ENCODE results near the gene SYNE3. TPM values are rescaled to one million over a fixed set of nuclear protein-coding genes. Genes with fewer than 3 reads are reported as not detected.

Gene SYNE3
- total RNA-seq, 1 experiment from 2014 or later, result 1.2 TPM

DNA sequence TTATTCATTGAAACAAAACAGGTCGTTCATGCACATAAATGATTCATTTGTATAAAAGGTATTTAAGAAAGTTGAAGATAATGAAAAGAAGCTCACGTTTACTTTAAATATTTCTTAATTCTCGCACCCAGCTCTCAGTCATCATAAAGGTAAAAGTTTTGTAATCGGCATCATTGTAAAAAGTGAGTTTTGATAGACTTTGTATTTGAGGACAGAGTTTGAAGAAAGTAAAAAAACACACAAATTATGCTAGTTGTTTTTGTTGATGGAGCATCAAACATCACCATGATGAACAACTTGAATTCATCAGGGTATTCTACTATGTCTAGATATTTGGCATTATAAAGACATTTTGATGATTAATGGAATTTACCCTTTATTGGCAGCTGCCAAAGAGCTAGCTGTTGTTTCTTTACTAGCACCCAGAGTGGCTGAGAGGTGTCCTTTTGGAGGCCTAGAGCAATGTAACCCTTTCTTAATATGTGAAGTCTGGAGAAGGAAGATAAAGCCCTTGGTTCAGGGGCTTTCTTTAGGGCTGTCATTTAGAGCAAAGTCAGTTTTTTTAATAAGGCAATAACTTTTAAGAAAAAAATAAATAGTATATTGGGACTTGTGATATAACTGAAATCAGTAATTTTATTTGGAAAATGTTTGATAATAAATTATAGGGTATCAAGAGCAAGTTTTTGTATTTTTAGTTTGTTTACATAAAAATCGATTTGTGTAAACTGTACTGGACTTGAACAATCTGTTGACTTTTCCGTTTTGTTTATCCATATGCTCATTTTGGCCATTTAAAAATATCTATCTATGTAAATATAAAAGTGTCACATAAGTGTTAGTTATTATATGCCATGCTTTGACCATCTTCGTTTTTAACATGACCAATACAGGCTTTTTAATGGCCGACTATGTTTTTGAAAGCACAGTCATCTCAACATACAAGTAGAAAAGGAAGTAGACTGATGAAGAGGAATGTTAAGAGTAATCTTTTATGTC lies 25.8 kb upstream of the SYNE3 start:
- ATAC-seq (no peak), DNase-seq (no peak)
- H3K36me3 ChIP-seq (ENCODE audit: low read depth, low read length), result peaks cover 15% of the 10 kb centered on the region
- peaks cover 79% of the 10 kb centered on the region for H3K79me2 ChIP-seq (ENCODE audit: low read length)
- H3K27ac ChIP-seq (ENCODE audit: low read length), result no peak overlapping the region
- peaks cover 9% of the 10 kb centered on the region for H3K4me1 ChIP-seq (ENCODE audit: insufficient read depth, low read length)
- peaks cover 34% of the 10 kb centered on the region; the same call in 1 of the 2 replicates for H4K20me1 ChIP-seq (ENCODE audit: low read length)
- no peaks in the 10 kb centered on the region for H3K9me3 ChIP-seq (ENCODE audit: low read length)
- intact Hi-C loops (cut with micrococcal nuclease), result no loop called here
- no peaks in the 10 kb centered on the region for H3K27me3 ChIP-seq (ENCODE audit: low read length)
- POLR2A ChIA-PET (ENCODE audit: unreplicated experiment), result no interaction called here
- TF ChIP-seq EZH2 (IDR thresholded peaks at IDR 0.05; ENCODE audit: low read length, unreplicated experiment), result no peak
- TF ChIP-seq CTCF (conservative IDR thresholded peaks at IDR 0.05; ENCODE audit: low read depth, low read length), result no peak
- TF ChIP-seq EZH2phosphoT487 (IDR thresholded peaks at IDR 0.05; ENCODE audit: borderline replicate concordance, low read length), result no peak
- no peak overlapping the region for H3K4me2 ChIP-seq (ENCODE audit: low read length)
- BruUV-seq (replicated peaks), result no TSS peak
- H3K4me3 ChIP-seq (ENCODE audit: low read length), result no peak overlapping the region
- H3K9ac ChIP-seq (ENCODE audit: low read length), result no peak overlapping the region
- peaks cover 9% of the 10 kb centered on the region for H3F3A ChIP-seq (ENCODE audit: low read length, unreplicated experiment)
- no peaks in the 10 kb centered on the region for H3K9me2 ChIP-seq (replicated peaks; ENCODE audit: low read length)
- CTCF ChIA-PET, result no interaction called here
- H2AFZ ChIP-seq (ENCODE audit: low read length), result no peak overlapping the region

DNA sequence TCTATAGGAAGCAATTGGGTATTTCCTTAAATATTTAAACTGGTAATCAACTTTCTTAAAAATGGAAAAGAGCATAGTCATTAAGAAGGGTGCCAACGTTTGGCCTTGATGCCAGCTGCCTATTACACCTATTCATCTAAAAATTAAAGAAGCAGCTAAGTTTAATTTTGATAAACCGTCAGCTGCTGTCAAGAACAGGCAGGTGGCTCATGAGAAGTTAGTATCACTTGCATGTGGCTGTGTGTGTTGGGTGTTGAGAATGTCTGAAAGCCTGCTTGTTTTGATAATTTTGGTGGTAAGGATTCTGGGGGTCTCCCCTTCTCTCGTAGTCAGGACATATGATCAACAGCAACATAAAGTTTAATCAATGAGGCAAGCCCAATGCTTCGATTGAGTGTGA lies 24.9 kb upstream of the SYNE3 start:
- Histone ChIP-seq H3K9me2 (replicated peaks; ENCODE audit: low read length) (no peaks in the 10 kb centered on the region), H2AFZ (ENCODE audit: low read length) (no peak overlapping the region), H3K79me2 (ENCODE audit: low read length) (peaks cover 84% of the 10 kb centered on the region), H3K27ac (ENCODE audit: low read length) (no peak overlapping the region), H3K36me3 (ENCODE audit: low read depth, low read length) (peaks cover 15% of the 10 kb centered on the region), H3K4me1 (ENCODE audit: insufficient read depth, low read length) (peaks cover 15% of the 10 kb centered on the region), H3K27me3 (ENCODE audit: low read length) (no peaks in the 10 kb centered on the region), H4K20me1 (ENCODE audit: low read length) (peaks cover 43% of the 10 kb centered on the region), H3K4me2 (ENCODE audit: low read length) (no peak overlapping the region), H3K9me3 (ENCODE audit: low read length) (no peaks in the 10 kb centered on the region), H3F3A (ENCODE audit: low read length, unreplicated experiment) (peaks cover 9% of the 10 kb centered on the region), H3K4me3 (ENCODE audit: low read length) (no peak overlapping the region), H3K9ac (ENCODE audit: low read length) (no peak overlapping the region)
- no peak for TF ChIP-seq EZH2 (IDR thresholded peaks at IDR 0.05; ENCODE audit: low read length, unreplicated experiment)
- CTCF ChIA-PET, result no interaction called here
- intact Hi-C loops (cut with micrococcal nuclease), result no loop called here
- no peak for ATAC-seq
- no peak for DNase-seq
- no TSS peak for BruUV-seq (replicated peaks)
- POLR2A ChIA-PET (ENCODE audit: unreplicated experiment), result interaction anchor here (0.7 kb wide), 1 partner anchor 25 kb away, joined by 3 read pairs; the partner anchor contains the start of gene SYNE3

DNA sequence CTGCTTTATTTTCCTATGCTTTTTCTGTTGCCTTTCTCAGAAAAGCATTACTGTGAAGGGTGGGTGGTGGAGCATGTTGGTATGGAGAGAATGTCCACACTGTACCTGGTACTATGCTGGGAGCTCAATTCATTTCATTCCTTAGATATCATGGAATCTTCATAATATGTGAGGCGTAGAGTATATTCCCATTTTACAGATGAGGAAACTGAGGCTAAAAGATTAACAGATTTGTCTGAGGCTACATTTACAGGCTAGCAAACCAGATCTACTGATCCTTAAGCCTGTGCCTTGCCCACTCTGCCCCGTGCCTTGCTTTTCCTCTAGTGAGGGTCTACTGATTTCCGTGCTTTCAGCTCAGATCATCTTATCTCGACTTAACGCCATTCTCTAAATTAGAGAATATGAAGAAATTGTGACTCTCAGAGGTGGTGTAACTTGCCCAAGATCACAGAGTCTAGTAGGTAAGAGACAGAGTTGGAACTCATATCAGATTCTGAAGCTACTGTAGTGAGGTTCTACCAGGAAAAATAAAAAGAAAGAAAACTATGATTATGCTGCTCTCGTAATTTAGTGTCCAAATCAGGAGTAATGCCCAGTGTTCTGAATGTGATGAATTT lies 23.9 kb upstream of the SYNE3 start:
- Histone ChIP-seq H3F3A (ENCODE audit: low read length, unreplicated experiment) (peaks cover 5% of the 10 kb centered on the region), H2AFZ (ENCODE audit: low read length) (no peak overlapping the region), H3K9ac (ENCODE audit: low read length) (no peak overlapping the region), H3K79me2 (ENCODE audit: low read length) (peaks cover 91% of the 10 kb centered on the region), H4K20me1 (ENCODE audit: low read length) (peaks cover 52% of the 10 kb centered on the region), H3K36me3 (ENCODE audit: low read depth, low read length) (peaks cover 15% of the 10 kb centered on the region), H3K4me2 (ENCODE audit: low read length) (no peak overlapping the region), H3K4me3 (ENCODE audit: low read length) (no peak overlapping the region), H3K27ac (ENCODE audit: low read length) (no peak overlapping the region), H3K27me3 (ENCODE audit: low read length) (no peaks in the 10 kb centered on the region), H3K4me1 (ENCODE audit: insufficient read depth, low read length) (peaks cover 15% of the 10 kb centered on the region), H3K9me3 (ENCODE audit: low read length) (no peaks in the 10 kb centered on the region), H3K9me2 (replicated peaks; ENCODE audit: low read length) (no peaks in the 10 kb centered on the region)
- no peak for TF ChIP-seq EZH2 (IDR thresholded peaks at IDR 0.05; ENCODE audit: low read length, unreplicated experiment)
- TF ChIP-seq EZH2phosphoT487 (IDR thresholded peaks at IDR 0.05; ENCODE audit: borderline replicate concordance, low read length), result no peak
- TF ChIP-seq CTCF (conservative IDR thresholded peaks at IDR 0.05; ENCODE audit: low read depth, low read length), result no peak
- DNase-seq (no peak), ATAC-seq (no peak)
- ChIA-PET CTCF (no interaction called here), POLR2A (ENCODE audit: unreplicated experiment) (interaction anchor here (0.7 kb wide), 1 partner anchor 24 kb away, joined by 3 read pairs; the partner anchor contains the start of gene SYNE3)
- no TSS peak for BruUV-seq (replicated peaks)
- intact Hi-C loops (cut with micrococcal nuclease), result no loop called here
